Effector CD8-positive, alpha-beta T cell (primary cell): Measurements from ENCODE around the gene PLCB1.
"Not testable (repeated sequence)": the region's sequence is repeated elsewhere in the genome, so short reads cannot be mapped to it uniquely, and the experiment has no call there.

Experiments
- DNase-seq: peaks from one replicate; lab custom pipeline; 2025; lab: John Stamatoyannopoulos, UW

The PLCB1 gene

GRCh38 chr20:8335059-8335458, 203.0 kb downstream of the PLCB1 start:
- no peak for DNase-seq

GRCh38 chr20:8335495-8336195, 203.6 kb downstream of the PLCB1 start:
- no peak for DNase-seq

GRCh38 chr20:8339349-8339748, 207.3 kb downstream of the PLCB1 start:
- no peak for DNase-seq

GRCh38 chr20:8342391-8342790, 210.3 kb downstream of the PLCB1 start:
- DNase-seq = no peak

GRCh38 chr20:8344106-8344505, 212.0 kb downstream of the PLCB1 start:
- DNase-seq = no peak

GRCh38 chr20:8344631-8345030, 212.6 kb downstream of the PLCB1 start:
- DNase-seq = no peak

- no peak for DNase-seq
Measured at GRCh38 chr20:8346700-8347270, 214.7 kb downstream of the PLCB1 start.

- not testable (repeated sequence) for DNase-seq
Measured at GRCh38 chr20:8350225-8350624, 218.2 kb downstream of the PLCB1 start.

GRCh38 chr20:8352486-8352885, 220.4 kb downstream of the PLCB1 start:
- no peak for DNase-seq

GRCh38 chr20:8353512-8353911, 221.4 kb downstream of the PLCB1 start:
- DNase-seq = no peak

GRCh38 chr20:8355453-8355852, 223.4 kb downstream of the PLCB1 start:
- DNase-seq = no peak

GRCh38 chr20:8356806-8357205, 224.7 kb downstream of the PLCB1 start:
- no peak for DNase-seq

GRCh38 chr20:8357703-8358102, 225.6 kb downstream of the PLCB1 start:
- DNase-seq = no peak

GRCh38 chr20:8360035-8360434, 228.0 kb downstream of the PLCB1 start:
- DNase-seq = no peak

- no peak for DNase-seq
Measured at GRCh38 chr20:8361006-8361652, 229.1 kb downstream of the PLCB1 start.

GRCh38 chr20:8361779-8362178, 229.7 kb downstream of the PLCB1 start:
- no peak for DNase-seq

- DNase-seq = no peak
Measured at GRCh38 chr20:8362457-8362856, 230.4 kb downstream of the PLCB1 start.

GRCh38 chr20:8363970-8364733, 232.1 kb downstream of the PLCB1 start:
- no peak for DNase-seq

- no peak for DNase-seq
Measured at GRCh38 chr20:8364734-8365078, 232.6 kb downstream of the PLCB1 start.

- DNase-seq = no peak
Measured at GRCh38 chr20:8365634-8366033, 233.6 kb downstream of the PLCB1 start.

- no peak for DNase-seq
Measured at GRCh38 chr20:8366303-8366923, 234.3 kb downstream of the PLCB1 start.

GRCh38 chr20:8367689-8368088, 235.6 kb downstream of the PLCB1 start:
- DNase-seq = no peak
